Epithelial cell of umbilical artery (primary cell): ENCODE data around the gene CFAP65. TPM values are rescaled to one million over a fixed set of nuclear protein-coding genes. Genes with fewer than 3 reads are reported as not detected.

Source experiments
- total RNA-seq: library from RNA; depleted of rRNA; stranded (reverse); fragments of >200 nt; gene quantifications from 2 replicates; pipeline ENCODE4 v1.2.3, GENCODE V29; 2014

Gene CFAP65
- not detected in 2 replicates for total RNA-seq

GRCh38 chr2:219041252-219041651, at the start of gene CFAP65:
Gene CFAP65 (minus strand): TSS chr2:219041516. CDS start chr2:219039048, 2,468 bp downstream.

GRCh38 chr2:219060821-219061791, 19.8 kb upstream of the CFAP65 start, which contains the start of gene IHH:
Gene IHH (minus strand): TSS chr2:219060921. CDS start chr2:219060467, 454 bp downstream.

GRCh38 chr2:218993345-218994315, 47.7 kb downstream of the CFAP65 start, which contains the start of gene CRYBA2:
Gene CRYBA2 (minus strand): TSS chr2:218993422. CDS start chr2:218993176, 246 bp downstream.

GRCh38 chr2:218985021-218985324, 56.3 kb downstream of the CFAP65 start, which contains the start of gene FEV:
Gene FEV (minus strand): TSS chr2:218985184. CDS start chr2:218985075, 109 bp downstream.

GRCh38 chr2:218959141-218959731, 82.1 kb downstream of the CFAP65 start, which contains the start of gene CDK5R2:
Gene CDK5R2 (plus strand): TSS chr2:218959666. CDS start chr2:218959821, 155 bp downstream.

Other genes starting within 250 kb of the CFAP65 start
- gene PRKAG3, start 209.7 kb downstream of the CFAP65 start, total RNA-seq: not detected in 2 replicates
- not detected in 2 replicates for gene WNT6, start 181.7 kb downstream of the CFAP65 start, total RNA-seq
- not detected in 2 replicates for gene WNT10A, start 160.7 kb downstream of the CFAP65 start, total RNA-seq
- gene CDK5R2, start 81.8 kb downstream of the CFAP65 start, total RNA-seq: not detected in 2 replicates
- not detected in 2 replicates for gene FEV, start 56.3 kb downstream of the CFAP65 start, total RNA-seq
- gene CRYBA2, start 48.1 kb downstream of the CFAP65 start, total RNA-seq: not detected in 2 replicates
- gene IHH, start 19.4 kb upstream of the CFAP65 start, total RNA-seq: not detected in 2 replicates
- gene NHEJ1, start 119.3 kb upstream of the CFAP65 start, total RNA-seq: 13.0 and 16.1 TPM in 2 replicates
- 0.65 and 1.1 TPM in 2 replicates for gene SLC23A3, start 128.5 kb upstream of the CFAP65 start, total RNA-seq
- 15.3 and 19.3 TPM in 2 replicates for gene CNPPD1, start 135.4 kb upstream of the CFAP65 start, total RNA-seq
- 40.9 and 60.9 TPM in 2 replicates for gene RETREG2, start 136.8 kb upstream of the CFAP65 start, total RNA-seq
- gene ZFAND2B, start 165.3 kb upstream of the CFAP65 start, total RNA-seq: 21.4 and 21.6 TPM in 2 replicates
- 23.7 and 44.2 TPM in 2 replicates for gene ABCB6, start 177.4 kb upstream of the CFAP65 start, total RNA-seq
- gene ATG9A, start 188.1 kb upstream of the CFAP65 start, total RNA-seq: 31.2 and 31.5 TPM in 2 replicates
- gene ANKZF1, start 188.3 kb upstream of the CFAP65 start, total RNA-seq: 17.2 and 23.1 TPM in 2 replicates
- gene GLB1L, start 203.9 kb upstream of the CFAP65 start, total RNA-seq: 4.0 and 6.2 TPM in 2 replicates
- gene STK16, start 204.0 kb upstream of the CFAP65 start, total RNA-seq: 23.7 and 42.6 TPM in 2 replicates
- not detected in 2 replicates for gene TUBA4B, start 211.7 kb upstream of the CFAP65 start, total RNA-seq
- gene TUBA4A, start 212.4 kb upstream of the CFAP65 start, total RNA-seq: 5.3 and 8.8 TPM in 2 replicates
- 13.2 and 13.3 TPM in 2 replicates for gene DNAJB2, start 237.8 kb upstream of the CFAP65 start, total RNA-seq